CD4-positive, alpha-beta T cell (primary cell): ENCODE data around the gene IGFBP5. TPM values are rescaled to one million over a fixed set of nuclear protein-coding genes. Genes with fewer than 3 reads are reported as not detected.

ENCODE experiments used
- ATAC-seq: fragments of 200-7000 bp; cut with Tn5 transposase; one replicate; pipeline ENCODE4 v1.10.0; 2022; ENCODE audit warnings: mild to moderate bottlenecking; ENCODE audit not compliant: poor library complexity
- CTCF ChIA-PET: fragments of 350-600 bp; sonication (Branson Sonifier 250); formaldehyde crosslinking; loops from one replicate; lab custom pipeline; 2021; ENCODE audit warnings: antibody characterized with exemption, inconsistent platforms; lab: Charles Lee
- POLR2A ChIA-PET: fragments of 350-600 bp; sonication (Branson Sonifier 250); formaldehyde crosslinking; loops from one replicate; lab custom pipeline; 2021; ENCODE audit warnings: antibody characterized with exemption, inconsistent platforms; lab: Charles Lee
- DNase-seq, 14 experiments: peaks; one replicate each; pipeline ENCODE4 v3.0.0-alpha.2; 2013 to 2020; ENCODE audit warnings: mixed read lengths in 2 of 14
- H3K27ac ChIP-seq, 2 donors: one replicate each; pipeline versions ENCODE4 v1.5.1 to v1.7.0; 2013; ENCODE audit warnings: low read length in 2 of 2, low read depth in 1 of 2, mild to moderate bottlenecking in 1 of 2
- H3K27me3 ChIP-seq, 2 experiments: 1 replicate in 1 of 2; 2 replicates in 1 of 2; pipeline versions ENCODE4 v1.6.1 to v1.7.0; 2013; ENCODE audit warnings: low read length in 2 of 2, control low read depth in 1 of 2, mild to moderate bottlenecking in 1 of 2, moderate library complexity in 1 of 2; ENCODE audit not compliant: insufficient read depth in 2 of 2, control insufficient read depth in 1 of 2
- H3K36me3 ChIP-seq: one replicate; pipeline ENCODE4 v1.6.1; 2013; ENCODE audit warnings: low read length, control low read depth; ENCODE audit not compliant: insufficient read depth
- H3K4me1 ChIP-seq: one replicate; pipeline ENCODE4 v1.6.1; 2013; ENCODE audit warnings: low read length, control low read depth; ENCODE audit not compliant: insufficient read depth
- H3K4me3 ChIP-seq: one replicate; pipeline ENCODE4 v1.5.1; 2013; ENCODE audit warnings: mild to moderate bottlenecking, low read length, moderate library complexity
- H3K9me3 ChIP-seq, 2 experiments: 1 replicate in 1 of 2; 2 replicates in 1 of 2; pipeline versions ENCODE4 v1.6.1 to v1.7.0; 2013; ENCODE audit warnings: low read length in 2 of 2, mild to moderate bottlenecking in 2 of 2, control low read depth in 1 of 2, moderate library complexity in 1 of 2; ENCODE audit not compliant: control insufficient read depth in 1 of 2, insufficient read depth in 1 of 2
- H3K27ac Mint-ChIP-seq: one replicate; pipeline ENCODE4 v1.8.0; 2020; ENCODE audit warnings: mixed read lengths
- H3K27me3 Mint-ChIP-seq: one replicate; pipeline ENCODE4 v1.8.0; 2021; ENCODE audit warnings: mixed read lengths
- H3K36me3 Mint-ChIP-seq: one replicate; pipeline ENCODE4 v1.8.0; 2021; ENCODE audit warnings: low read depth, mixed read lengths
- H3K4me1 Mint-ChIP-seq: one replicate; pipeline ENCODE4 v1.8.0; 2021; ENCODE audit warnings: low read depth, mixed read lengths
- H3K4me3 Mint-ChIP-seq: one replicate; pipeline ENCODE4 v1.8.0; 2020; ENCODE audit warnings: mild to moderate bottlenecking, mixed read lengths
- H3K9me3 Mint-ChIP-seq: one replicate; pipeline ENCODE4 v1.8.0; 2020; ENCODE audit warnings: mixed read lengths
- intact Hi-C, 2 experiments: fragments of 100-400 bp; cut with DNase I in 1 of 2; cut with micrococcal nuclease in 1 of 2; formaldehyde crosslinking; loops; one replicate each; pipeline versions ENCODE4 v1.15.1 to v1.9.0; 2023 to 2025; cut with DNase I, micrococcal nuclease
- total RNA-seq, 174 experiments: library from RNA in 2 of 174; stranded (reverse) in 2 of 174; gene quantifications; one replicate each; pipeline ENCODE4 v1.2.3 and lab custom pipeline; 2021 to 2026
- TF ChIP-seq, protein P1 (sequence below): fragments of 200-600 bp; IDR thresholded peaks from one replicate; pipeline ENCODE4 v1.8.0; 2022; ENCODE audit warnings: antibody characterized with exemption, mild to moderate bottlenecking

Gene IGFBP5
- total RNA-seq, 2 experiments from 2014 or later: not detected

DNA sequence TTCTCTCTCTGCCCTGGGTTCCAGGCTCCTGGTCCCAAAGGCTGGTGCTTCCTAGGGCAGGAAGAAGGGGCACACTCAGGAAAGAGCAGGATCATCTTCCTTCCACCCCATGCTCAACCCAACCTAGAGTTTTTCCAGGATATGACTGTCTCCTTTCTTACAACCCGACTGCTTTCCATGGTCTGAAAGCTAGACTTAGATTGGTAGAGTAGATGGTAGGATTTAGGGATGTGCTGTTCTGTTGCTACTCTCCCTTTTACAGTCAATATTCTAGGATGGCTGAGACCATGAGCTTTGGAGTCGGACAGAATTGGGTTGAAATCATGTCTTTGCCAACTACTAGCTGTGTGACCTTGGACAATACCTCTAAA is 45.9 kb upstream of the IGFBP5 start:
- Histone ChIP-seq H3K4me1 (no peaks in the 10 kb centered on the region), H3K27ac (no peak overlapping the region), H3K9me3 (no peaks in the 10 kb centered on the region), H3K36me3 (no peaks in the 10 kb centered on the region), H3K4me3 (no peak overlapping the region), H3K27me3 (peaks cover 0 to 5% of the 10 kb centered on the region in 2 experiments)
- Mint-ChIP-seq H3K36me3 (no peaks in the 10 kb centered on the region), H3K27me3 (peaks cover 12% of the 10 kb centered on the region), H3K27ac (no peak overlapping the region), H3K9me3 (no peaks in the 10 kb centered on the region), H3K4me3 (no peak overlapping the region), H3K4me1 (no peaks in the 10 kb centered on the region)
- DNase-seq: no peak
- intact Hi-C loops: no loop called here
- ChIA-PET CTCF (no interaction called here), POLR2A (no interaction called here)
- ATAC-seq: no peak
- TF ChIP-seq, protein P1, sequence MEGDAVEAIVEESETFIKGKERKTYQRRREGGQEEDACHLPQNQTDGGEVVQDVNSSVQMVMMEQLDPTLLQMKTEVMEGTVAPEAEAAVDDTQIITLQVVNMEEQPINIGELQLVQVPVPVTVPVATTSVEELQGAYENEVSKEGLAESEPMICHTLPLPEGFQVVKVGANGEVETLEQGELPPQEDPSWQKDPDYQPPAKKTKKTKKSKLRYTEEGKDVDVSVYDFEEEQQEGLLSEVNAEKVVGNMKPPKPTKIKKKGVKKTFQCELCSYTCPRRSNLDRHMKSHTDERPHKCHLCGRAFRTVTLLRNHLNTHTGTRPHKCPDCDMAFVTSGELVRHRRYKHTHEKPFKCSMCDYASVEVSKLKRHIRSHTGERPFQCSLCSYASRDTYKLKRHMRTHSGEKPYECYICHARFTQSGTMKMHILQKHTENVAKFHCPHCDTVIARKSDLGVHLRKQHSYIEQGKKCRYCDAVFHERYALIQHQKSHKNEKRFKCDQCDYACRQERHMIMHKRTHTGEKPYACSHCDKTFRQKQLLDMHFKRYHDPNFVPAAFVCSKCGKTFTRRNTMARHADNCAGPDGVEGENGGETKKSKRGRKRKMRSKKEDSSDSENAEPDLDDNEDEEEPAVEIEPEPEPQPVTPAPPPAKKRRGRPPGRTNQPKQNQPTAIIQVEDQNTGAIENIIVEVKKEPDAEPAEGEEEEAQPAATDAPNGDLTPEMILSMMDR: no peak

DNA sequence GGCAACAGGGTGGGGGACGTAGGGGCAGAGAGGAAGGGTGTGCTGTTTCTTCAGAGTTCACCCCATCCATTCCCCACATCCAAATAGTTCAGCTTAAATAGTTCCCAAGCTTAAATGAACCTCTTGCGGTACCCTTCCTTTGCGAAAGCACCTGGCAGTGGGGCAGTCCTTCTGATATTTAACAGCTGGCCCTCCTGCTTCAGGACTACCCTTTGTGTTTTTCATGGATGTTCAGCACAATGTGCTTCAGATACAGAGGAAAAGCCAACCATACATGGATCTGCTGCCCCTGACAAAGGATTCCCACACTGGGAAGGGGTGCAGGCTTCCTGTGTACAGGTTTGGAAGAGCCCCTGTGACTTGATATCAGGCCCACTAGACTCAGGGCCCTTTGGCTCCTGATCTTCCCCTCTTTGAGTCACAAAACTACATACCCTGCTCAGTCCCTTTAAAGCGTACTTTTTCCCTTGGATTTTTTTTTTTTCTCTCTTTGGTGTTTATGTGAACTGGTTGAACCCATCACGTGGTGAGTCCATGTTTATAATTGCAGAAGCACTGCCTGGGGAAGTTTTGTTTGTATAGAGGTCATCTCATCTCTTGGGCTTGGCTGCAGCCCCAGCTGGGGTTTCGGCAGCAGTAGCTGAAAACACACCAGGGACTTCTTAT is 45.3 kb upstream of the IGFBP5 start:
- peaks cover 0 to 4% of the 10 kb centered on the region in 2 experiments for H3K27me3 ChIP-seq
- H3K27ac ChIP-seq: no peak overlapping the region
- Mint-ChIP-seq H3K36me3 (no peaks in the 10 kb centered on the region), H3K27ac (no peak overlapping the region), H3K27me3 (peaks cover 12% of the 10 kb centered on the region), H3K4me3 (no peak overlapping the region), H3K9me3 (no peaks in the 10 kb centered on the region), H3K4me1 (no peaks in the 10 kb centered on the region)
- no peaks in the 10 kb centered on the region for H3K9me3 ChIP-seq
- CTCF ChIA-PET: no interaction called here
- H3K4me3 ChIP-seq: no peak overlapping the region
- H3K4me1 ChIP-seq: no peaks in the 10 kb centered on the region
- ATAC-seq (no peak), DNase-seq (no peak)
- no peaks in the 10 kb centered on the region for H3K36me3 ChIP-seq
- TF ChIP-seq, protein P1: no peak
- intact Hi-C loops: no loop called here
- POLR2A ChIA-PET: no interaction called here

DNA sequence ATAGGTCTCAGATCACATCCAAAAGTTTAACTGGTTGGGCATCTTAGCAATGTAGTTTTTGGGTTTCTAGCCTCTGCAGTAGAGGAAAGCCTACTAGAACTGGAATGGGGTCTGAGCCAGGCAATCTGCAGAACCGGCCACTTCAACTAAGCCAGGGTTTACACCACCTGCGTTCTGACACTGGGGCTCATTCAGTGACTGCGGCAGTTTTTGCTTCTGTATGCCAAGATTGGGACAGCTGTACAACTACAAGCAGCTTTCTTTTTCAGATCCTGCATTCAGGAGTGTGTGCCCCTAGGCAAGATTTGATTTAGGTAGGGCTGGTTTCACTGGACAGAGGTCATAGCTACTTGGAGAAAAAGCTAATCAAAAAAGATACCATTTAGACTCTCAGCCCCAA is 43.7 kb upstream of the IGFBP5 start:
- Histone ChIP-seq H3K9me3 (no peaks in the 10 kb centered on the region), H3K27ac (no peak overlapping the region), H3K27me3 (no peaks in the 10 kb centered on the region), H3K4me1 (no peaks in the 10 kb centered on the region), H3K36me3 (no peaks in the 10 kb centered on the region), H3K4me3 (no peak overlapping the region)
- TF ChIP-seq, protein P1: no peak
- intact Hi-C loops: no loop called here
- Mint-ChIP-seq H3K9me3 (no peaks in the 10 kb centered on the region), H3K36me3 (no peaks in the 10 kb centered on the region), H3K4me3 (no peak overlapping the region), H3K27me3 (peaks cover 12% of the 10 kb centered on the region), H3K4me1 (no peaks in the 10 kb centered on the region), H3K27ac (no peak overlapping the region)
- no peak for DNase-seq
- no peak for ATAC-seq
- POLR2A ChIA-PET: no interaction called here
- CTCF ChIA-PET: no interaction called here
